Measurements from ENCODE around the gene UBAP2. TPM values are rescaled to one million over a fixed set of nuclear protein-coding genes. Genes with fewer than 3 reads are reported as not detected.

Gene UBAP2
- 10 to 100 TPM; 30.2 to 34.4 (median 31.1) TPM for total RNA-seq
- total RNA-seq (2013): 31.0 TPM

- WGBS (ENCODE audit: insufficient coverage): 0% methylated on average over 65 of the region's 70 CpGs
- H3K27me3 Mint-ChIP-seq (ENCODE audit: low read depth in 2 of 2): no peaks in the 10 kb centered on the region
- no peak for TF ChIP-seq CTCF (IDR thresholded peaks at IDR 0.05)
- Histone ChIP-seq H3K36me3 (ENCODE audit: control insufficient read depth, insufficient read depth, low read length) (no peaks in the 10 kb centered on the region), H3K4me1 (ENCODE audit: control insufficient read depth, insufficient read depth, low read length) (peaks cover 16% of the 10 kb centered on the region), H3K4me3 (ENCODE audit: low read length) (peak within 1 kb of the TSS; percentile 88), H3K9me3 (ENCODE audit: control insufficient read depth, insufficient read depth, low read length) (no peaks in the 10 kb centered on the region), H3K27ac (ENCODE audit: low read length) (peak within 1 kb of the TSS; percentile 82), H3K27me3 (ENCODE audit: control insufficient read depth, insufficient read depth, low read length) (no peaks in the 10 kb centered on the region)
- no peaks in the 10 kb centered on the region for H3K9me3 Mint-ChIP-seq
- DNase-seq (peak; percentile 98), ATAC-seq (peak; percentile 83 to 94 (median 86))
- peaks cover 24 to 30% of the 10 kb centered on the region in 2 donors for H3K4me1 Mint-ChIP-seq
- no peaks in the 10 kb centered on the region for H3K36me3 Mint-ChIP-seq
- peak within 1 kb of the TSS; percentile 99 for H3K27ac Mint-ChIP-seq
- intact Hi-C loops (cut with micrococcal nuclease): loop anchor here (2.0 to 10.0 kb wide), 3 partner anchors 78 to 326 kb away; partner anchors contain the start of genes DCAF12, MYORG and UBAP1
- peak within 1 kb of the TSS; percentile 96 for H3K4me3 Mint-ChIP-seq
Measured at GRCh38 chr9:34048727-34049629, at the start of gene UBAP2. Gene UBAP2, minus strand, starts transcription at chr9:34048887. Its CDS starts 31,739 bp downstream, at chr9:34017148.

GRCh38 chr9:34098307-34098706 lies 49.6 kb upstream of the UBAP2 start:
- H3K4me1 ChIP-seq (ENCODE audit: control insufficient read depth, insufficient read depth, low read length): no peaks in the 10 kb centered on the region
- DNase-seq: no peak
- Mint-ChIP-seq H3K36me3 (peaks cover 2% of the 10 kb centered on the region), H3K27ac (no peak overlapping the region), H3K27me3 (ENCODE audit: low read depth in 2 of 2) (no peaks in the 10 kb centered on the region), H3K4me3 (no peak overlapping the region), H3K4me1 (peaks cover 0 to 2% of the 10 kb centered on the region in 2 donors), H3K9me3 (no peaks in the 10 kb centered on the region)
- WGBS (ENCODE audit: insufficient coverage): 74% methylated on average over 5 of the region's 5 CpGs
- H3K27ac ChIP-seq (ENCODE audit: low read length): no peak overlapping the region
- no peak overlapping the region for H3K4me3 ChIP-seq (ENCODE audit: low read length)
- H3K27me3 ChIP-seq (ENCODE audit: control insufficient read depth, insufficient read depth, low read length): no peaks in the 10 kb centered on the region
- TF ChIP-seq CTCF (IDR thresholded peaks at IDR 0.05): no peak
- ATAC-seq: no peak
- H3K36me3 ChIP-seq (ENCODE audit: control insufficient read depth, insufficient read depth, low read length): peaks cover 59% of the 10 kb centered on the region
- no peaks in the 10 kb centered on the region for H3K9me3 ChIP-seq (ENCODE audit: control insufficient read depth, insufficient read depth, low read length)
- intact Hi-C loops (cut with micrococcal nuclease): no loop called here

- Histone ChIP-seq H3K27ac (ENCODE audit: low read length) (no peak overlapping the region), H3K4me3 (ENCODE audit: low read length) (no peak overlapping the region), H3K27me3 (ENCODE audit: control insufficient read depth, insufficient read depth, low read length) (no peaks in the 10 kb centered on the region), H3K36me3 (ENCODE audit: control insufficient read depth, insufficient read depth, low read length) (peaks cover 59% of the 10 kb centered on the region), H3K4me1 (ENCODE audit: control insufficient read depth, insufficient read depth, low read length) (no peaks in the 10 kb centered on the region), H3K9me3 (ENCODE audit: control insufficient read depth, insufficient read depth, low read length) (no peaks in the 10 kb centered on the region)
- Mint-ChIP-seq H3K4me1 (peaks cover 0 to 5% of the 10 kb centered on the region in 2 donors), H3K27ac (no peak overlapping the region), H3K4me3 (no peak overlapping the region), H3K9me3 (no peaks in the 10 kb centered on the region), H3K27me3 (ENCODE audit: low read depth in 2 of 2) (no peaks in the 10 kb centered on the region), H3K36me3 (peaks cover 7% of the 10 kb centered on the region)
- DNase-seq (no peak), ATAC-seq (no peak)
- TF ChIP-seq CTCF (IDR thresholded peaks at IDR 0.05): no peak
- intact Hi-C loops (cut with micrococcal nuclease): no loop called here
- 93% methylated on average over 1 of the region's 1 CpG for WGBS (ENCODE audit: insufficient coverage)
Measured at GRCh38 chr9:34097865-34098264, 49.2 kb upstream of the UBAP2 start.

Measured in natural killer cell (primary cell).